OCI-LY3 (cell line): ENCODE data around the gene ZBTB8A.
"Not testable (repeated sequence)": the region's sequence is repeated elsewhere in the genome, so short reads cannot be mapped to it uniquely, and the experiment has no call there.

Source experiments
- H2AFZ ChIP-seq: fragments of 200-600, 300-600 bp; shearing (Covaris generic); 2 replicates; pipeline ENCODE4 v1.6.0; 2014; ENCODE audit warnings: antibody characterized with exemption, low read depth, low read length
- H3K27ac ChIP-seq: fragments of 200-600, 300-600 bp; sonication (generic); 2 replicates; pipeline ENCODE4 v1.5.1; 2014; ENCODE audit warnings: mild to moderate bottlenecking, low read length, moderate library complexity, mixed read lengths
- H3K27me3 ChIP-seq: fragments of 200-600, 300-600 bp; sonication (generic); 2 replicates; pipeline ENCODE4 v1.6.1; 2014; ENCODE audit warnings: low read depth, low read length, mixed read lengths
- H3K36me3 ChIP-seq: fragments of 200-600, 300-600 bp; sonication (generic); replicated peaks from 2 replicates; pipeline ENCODE3; 2014; ENCODE audit warnings: low read depth, low read length, mixed read lengths
- H3K4me1 ChIP-seq: fragments of 300-600, 200-600 bp; sonication (generic); 2 replicates; pipeline ENCODE4 v1.6.1; 2014; ENCODE audit warnings: low read length, mixed read lengths
- H3K4me2 ChIP-seq: fragments of 200-600, 300-600 bp; sonication (generic); 2 replicates; pipeline ENCODE4 v1.6.1; 2014; ENCODE audit warnings: low read length, mixed read lengths
- H3K4me3 ChIP-seq: fragments of 300-600, 200-600 bp; sonication (generic); 2 replicates; pipeline ENCODE4 v1.5.1; 2014; ENCODE audit warnings: antibody characterized with exemption, mild to moderate bottlenecking, low read length, moderate library complexity
- H3K79me2 ChIP-seq: fragments of 300-600, 200-600 bp; shearing (Covaris generic); 2 replicates; pipeline ENCODE4 v1.6.1; 2014; ENCODE audit warnings: mild to moderate bottlenecking, low read length, mixed read lengths
- H3K9ac ChIP-seq: fragments of 300-600, 200-600 bp; shearing (Covaris generic); 2 replicates; pipeline ENCODE4 v1.6.0; 2014; ENCODE audit warnings: mild to moderate bottlenecking, low read length, moderate library complexity
- H3K9me3 ChIP-seq: fragments of 200-600, 300-600 bp; shearing (Covaris generic); 2 replicates; pipeline ENCODE4 v1.6.1; 2014; ENCODE audit warnings: low read length, mixed read lengths; ENCODE audit not compliant: insufficient read depth
- H4K20me1 ChIP-seq: fragments of 200-600, 300-600 bp; sonication (generic); 2 replicates; pipeline ENCODE4 v1.6.1; 2016; ENCODE audit warnings: low read length, mixed read lengths; ENCODE audit not compliant: insufficient read depth
- CTCF ChIP-seq: fragments of 200-600, 300-600 bp; sonication (generic); IDR thresholded peaks from 2 replicates; pipeline ENCODE4 v1.5.1; 2014; ENCODE audit warnings: antibody characterized with exemption, low read length, low read depth
- EZH2phosphoT487 ChIP-seq: fragments of 200-600 bp; shearing (Covaris generic); IDR thresholded peaks from 2 replicates; pipeline ENCODE4 v1.6.1; 2018; ENCODE audit warnings: antibody characterized with exemption, mixed run types, low read depth

ZBTB8A gene

GRCh38 chr1:32636914-32637645 is 97.9 kb downstream of the ZBTB8A start:
- peaks cover 4% of the 10 kb centered on the region for H3K36me3 ChIP-seq

GRCh38 chr1:32639489-32640075 is 100.4 kb downstream of the ZBTB8A start:
- Histone ChIP-seq H3K4me2 (no peak overlapping the region), H2AFZ (no peak overlapping the region), H3K9ac (no peak overlapping the region), H3K27ac (no peak overlapping the region), H3K79me2 (peaks cover 37% of the 10 kb centered on the region), H3K36me3 (no peaks in the 10 kb centered on the region), H3K27me3 (no peaks in the 10 kb centered on the region), H3K4me1 (no peaks in the 10 kb centered on the region), H3K9me3 (no peaks in the 10 kb centered on the region), H3K4me3 (no peak overlapping the region), H4K20me1 (no peaks in the 10 kb centered on the region)
- TF ChIP-seq CTCF, result no peak
- no peak for TF ChIP-seq EZH2phosphoT487

More at GRCh38 chr1:32636914-32637645, 97.9 kb downstream of the ZBTB8A start:
- Histone ChIP-seq H3K9me3 (no peaks in the 10 kb centered on the region), H3K9ac (no peak overlapping the region), H3K4me1 (no peaks in the 10 kb centered on the region), H3K4me3 (no peak overlapping the region), H3K79me2 (peaks cover 22% of the 10 kb centered on the region), H3K27ac (no peak overlapping the region), H4K20me1 (no peaks in the 10 kb centered on the region), H2AFZ (no peak overlapping the region), H3K4me2 (no peak overlapping the region), H3K27me3 (no peaks in the 10 kb centered on the region)
- TF ChIP-seq CTCF (no peak), EZH2phosphoT487 (no peak)

- H3K79me2 ChIP-seq, result peaks cover 39% of the 10 kb centered on the region
- H3K27me3 ChIP-seq, result not testable (repeated sequence)
Observed at GRCh38 chr1:32642292-32642827, 103.1 kb downstream of the ZBTB8A start.

GRCh38 chr1:32644426-32644825 is 105.2 kb downstream of the ZBTB8A start:
- H3K9me3 ChIP-seq, result no peaks in the 10 kb centered on the region
- no peak overlapping the region for H3K27ac ChIP-seq
- no peaks in the 10 kb centered on the region for H3K36me3 ChIP-seq
- H3K9ac ChIP-seq, result no peak overlapping the region
- H2AFZ ChIP-seq, result no peak overlapping the region
- TF ChIP-seq CTCF (no peak), EZH2phosphoT487 (no peak)
- peaks cover 55% of the 10 kb centered on the region for H3K79me2 ChIP-seq
- peaks cover 10% of the 10 kb centered on the region; the same call in 1 of the 2 replicates for H3K4me1 ChIP-seq
- H4K20me1 ChIP-seq, result no peaks in the 10 kb centered on the region
- no peaks in the 10 kb centered on the region for H3K27me3 ChIP-seq
- H3K4me3 ChIP-seq, result no peak overlapping the region
- H3K4me2 ChIP-seq, result no peak overlapping the region

More at GRCh38 chr1:32642292-32642827, 103.1 kb downstream of the ZBTB8A start:
- not testable (repeated sequence) for H4K20me1 ChIP-seq, H2AFZ ChIP-seq, H3K9ac ChIP-seq, H3K4me1 ChIP-seq, H3K36me3 ChIP-seq, H3K9me3 ChIP-seq, H3K4me2 ChIP-seq, H3K4me3 ChIP-seq, H3K27ac ChIP-seq
